ENCODE data around the gene CGREF1.

DNA sequence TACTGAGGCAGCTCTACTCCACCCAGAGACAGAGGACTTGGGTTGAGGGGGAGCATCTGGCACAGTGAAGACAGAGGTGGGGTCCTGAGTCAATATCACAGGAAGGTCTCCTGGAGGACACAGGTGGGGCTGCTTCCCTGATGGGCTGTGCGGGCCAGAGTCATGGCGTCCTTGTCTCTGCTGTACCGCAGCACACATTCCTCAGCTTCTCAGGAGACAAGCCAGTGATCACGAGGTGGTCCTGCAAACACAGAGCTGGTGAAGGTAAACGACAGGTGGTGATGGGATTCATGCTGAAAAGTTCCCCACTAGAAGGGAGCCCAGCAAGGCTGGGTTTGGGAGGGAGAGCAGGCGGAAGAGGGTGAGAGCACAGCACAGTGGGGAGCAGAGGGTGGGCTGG is 39.5 kb upstream of the CGREF1 start:
- no peak for TF ChIP-seq POLR2A (IDR thresholded peaks at IDR 0.05)
- TF ChIP-seq, protein P1, sequence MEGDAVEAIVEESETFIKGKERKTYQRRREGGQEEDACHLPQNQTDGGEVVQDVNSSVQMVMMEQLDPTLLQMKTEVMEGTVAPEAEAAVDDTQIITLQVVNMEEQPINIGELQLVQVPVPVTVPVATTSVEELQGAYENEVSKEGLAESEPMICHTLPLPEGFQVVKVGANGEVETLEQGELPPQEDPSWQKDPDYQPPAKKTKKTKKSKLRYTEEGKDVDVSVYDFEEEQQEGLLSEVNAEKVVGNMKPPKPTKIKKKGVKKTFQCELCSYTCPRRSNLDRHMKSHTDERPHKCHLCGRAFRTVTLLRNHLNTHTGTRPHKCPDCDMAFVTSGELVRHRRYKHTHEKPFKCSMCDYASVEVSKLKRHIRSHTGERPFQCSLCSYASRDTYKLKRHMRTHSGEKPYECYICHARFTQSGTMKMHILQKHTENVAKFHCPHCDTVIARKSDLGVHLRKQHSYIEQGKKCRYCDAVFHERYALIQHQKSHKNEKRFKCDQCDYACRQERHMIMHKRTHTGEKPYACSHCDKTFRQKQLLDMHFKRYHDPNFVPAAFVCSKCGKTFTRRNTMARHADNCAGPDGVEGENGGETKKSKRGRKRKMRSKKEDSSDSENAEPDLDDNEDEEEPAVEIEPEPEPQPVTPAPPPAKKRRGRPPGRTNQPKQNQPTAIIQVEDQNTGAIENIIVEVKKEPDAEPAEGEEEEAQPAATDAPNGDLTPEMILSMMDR (IDR thresholded peaks at IDR 0.05): no peak

Data from uterus (tissue), 2 donors.